HG02884 (cell line): ENCODE data around the gene CXCL17.

Experiments
- ATAC-seq: cut with Tn5 transposase; IDR thresholded peaks from one replicate; pipeline ENCODE4 v1.9.1; 2021; ENCODE audit warnings: mild to moderate bottlenecking, moderate library complexity; ENCODE audit not compliant: unreplicated experiment

The CXCL17 gene

GRCh38 chr19:42426643-42427042 lies 16.1 kb downstream of the CXCL17 start:
- ATAC-seq = no peak

DNA sequence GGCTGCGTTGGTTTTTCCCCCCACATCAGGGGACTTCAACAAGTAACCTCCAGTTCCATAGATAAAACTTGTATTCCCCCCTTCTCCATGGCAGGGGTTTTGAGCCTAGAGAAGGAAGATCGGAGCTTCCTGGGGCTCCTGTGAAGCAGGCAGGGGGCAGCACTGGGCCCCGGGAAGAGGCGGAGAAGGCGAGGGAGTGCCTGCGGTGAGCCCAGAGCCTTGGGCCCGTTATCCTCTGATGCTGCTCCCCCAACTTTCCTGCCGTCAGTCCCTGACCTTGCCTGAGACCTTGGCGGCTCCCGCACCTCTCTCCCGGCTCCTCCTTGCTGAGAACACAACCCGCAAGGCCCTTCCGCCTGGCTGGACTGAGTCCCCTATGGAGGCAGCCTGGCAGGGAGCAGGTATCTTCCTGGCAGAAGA lies 18.0 kb downstream of the CXCL17 start:
- no peak for ATAC-seq

DNA sequence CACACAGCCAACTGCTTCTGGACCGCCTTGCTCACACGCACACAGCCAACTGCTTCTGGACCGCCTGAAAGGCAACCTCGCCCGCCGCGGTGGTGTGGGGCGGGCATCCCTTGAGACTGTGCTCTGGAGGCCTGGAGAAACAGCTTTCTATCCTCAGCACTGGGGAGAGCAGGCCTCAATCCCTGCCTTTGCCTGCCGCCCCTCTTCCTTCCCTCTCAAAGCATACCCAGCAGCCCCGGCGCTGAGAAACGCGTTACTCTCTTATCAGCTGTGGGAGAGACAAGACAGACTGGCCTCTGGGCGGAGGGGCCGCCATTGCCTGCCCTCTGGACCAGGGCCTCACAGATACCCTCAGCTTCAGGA lies 18.4 kb downstream of the CXCL17 start:
- no peak for ATAC-seq

- peak; percentile 73 for ATAC-seq
These were observed 19.0 kb downstream of the CXCL17 start for GRCh38 chr19:42423462-42424344.

DNA sequence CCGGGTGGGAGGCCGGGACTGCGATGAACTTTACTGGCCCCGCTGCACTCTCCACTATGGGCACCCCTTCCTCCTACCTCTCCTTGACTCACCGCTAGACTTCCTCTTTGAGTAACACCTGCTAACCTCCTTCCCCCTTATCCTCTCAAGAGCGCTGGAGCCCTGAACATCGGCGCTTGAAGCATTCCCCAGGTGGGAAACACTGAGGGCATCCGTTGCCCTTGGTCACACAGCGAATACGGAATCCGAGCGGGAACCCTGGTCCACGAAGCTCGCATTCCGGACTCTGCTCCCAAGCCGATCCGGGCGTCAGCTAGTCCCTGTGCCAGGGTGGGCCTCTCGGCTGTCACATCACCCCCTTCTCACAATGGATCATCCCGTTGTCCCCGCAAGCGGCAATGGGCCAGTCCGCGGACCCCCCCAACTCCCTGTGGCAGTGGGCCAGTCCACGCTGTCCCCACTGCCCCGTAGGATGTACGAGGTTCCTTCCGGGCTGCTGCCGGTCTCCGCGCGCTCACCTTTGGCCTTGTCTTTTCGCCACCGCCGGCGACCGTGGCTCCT lies 19.8 kb downstream of the CXCL17 start:
- ATAC-seq = peak; percentile 24

DNA sequence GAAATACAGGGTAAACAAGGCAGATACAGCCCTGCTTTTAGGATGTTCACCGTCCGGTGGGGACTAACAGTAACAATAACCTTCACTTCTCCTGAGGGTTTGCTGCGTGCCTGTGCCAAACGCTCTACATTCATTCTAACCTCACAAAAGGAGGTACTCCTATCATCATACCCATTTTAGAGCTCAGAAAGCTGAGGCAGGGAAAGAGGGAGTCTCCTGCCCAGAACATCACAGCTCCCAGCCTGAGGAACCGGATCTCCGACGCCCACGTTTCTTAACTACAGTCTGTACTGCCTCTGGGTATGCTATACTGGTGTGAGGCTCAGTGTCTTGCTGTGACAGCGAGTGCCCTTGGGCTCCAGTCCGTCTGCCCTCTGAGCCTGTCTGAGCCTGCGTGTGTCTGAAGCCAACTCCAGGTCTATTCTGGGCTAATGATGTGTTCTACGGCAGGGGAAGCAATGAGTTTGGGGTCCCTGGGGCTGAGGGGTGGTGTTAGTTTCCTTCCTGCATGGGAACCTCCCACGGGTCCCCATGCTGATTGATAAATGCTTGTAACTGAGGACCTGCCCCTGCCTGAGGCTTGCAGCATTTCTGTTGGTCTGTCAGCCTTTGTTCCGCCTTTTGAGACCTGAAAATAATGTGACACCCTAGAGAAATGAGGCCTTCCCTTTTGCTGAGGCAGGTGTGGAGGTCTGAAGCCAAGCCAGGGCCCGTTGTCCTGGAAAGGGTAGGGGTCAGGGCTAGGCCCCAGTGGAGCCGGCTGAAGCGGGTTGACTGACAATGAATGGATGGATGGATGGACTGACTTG lies 20.4 kb downstream of the CXCL17 start:
- peak; percentile 14 for ATAC-seq

- no peak for ATAC-seq
These were observed 21.1 kb downstream of the CXCL17 start for GRCh38 chr19:42421591-42422031.

DNA sequence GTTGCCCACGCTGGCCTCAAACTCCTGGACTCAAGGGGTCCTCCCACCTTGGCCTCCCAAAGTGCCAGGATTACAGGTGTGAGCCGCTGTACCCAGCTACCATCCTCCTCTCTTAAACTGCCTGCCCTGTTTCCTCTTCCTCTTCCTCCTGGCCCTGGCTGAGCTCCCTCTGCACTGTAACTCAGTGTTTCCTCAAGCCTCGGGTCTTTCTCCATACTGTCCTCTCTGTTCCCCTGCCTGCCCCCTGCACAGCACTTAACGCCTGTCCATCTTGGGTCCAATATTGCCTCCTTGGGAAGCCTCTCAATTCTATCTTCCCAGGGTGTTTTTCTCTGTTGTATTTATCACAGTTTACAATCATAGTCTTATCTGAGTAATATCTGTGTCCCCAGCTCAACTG lies 21.6 kb downstream of the CXCL17 start:
- ATAC-seq = no peak

DNA sequence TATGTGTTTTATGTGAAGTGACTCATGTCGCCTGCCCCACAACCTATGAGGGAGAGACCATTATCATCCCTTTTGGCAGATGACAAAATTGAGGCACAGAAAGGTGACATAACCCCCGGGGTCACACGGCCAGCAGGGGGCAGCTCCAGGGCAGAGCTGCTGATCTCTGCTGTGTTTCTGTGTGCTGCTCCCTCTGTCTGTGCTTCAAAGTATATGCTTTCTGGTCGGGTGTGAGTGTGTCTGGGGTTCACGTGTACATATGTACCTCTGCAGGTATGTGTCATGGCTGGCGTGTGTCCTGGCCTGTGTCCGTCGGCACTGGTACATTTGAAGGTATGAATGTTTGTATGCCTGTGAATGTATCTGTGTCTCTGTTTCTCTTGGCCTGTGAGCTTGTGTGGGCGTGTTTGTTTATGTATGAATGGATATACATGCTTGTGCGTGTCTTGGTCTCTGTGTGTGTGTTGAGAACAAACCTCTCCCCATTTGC lies 22.6 kb downstream of the CXCL17 start:
- ATAC-seq = no peak

DNA sequence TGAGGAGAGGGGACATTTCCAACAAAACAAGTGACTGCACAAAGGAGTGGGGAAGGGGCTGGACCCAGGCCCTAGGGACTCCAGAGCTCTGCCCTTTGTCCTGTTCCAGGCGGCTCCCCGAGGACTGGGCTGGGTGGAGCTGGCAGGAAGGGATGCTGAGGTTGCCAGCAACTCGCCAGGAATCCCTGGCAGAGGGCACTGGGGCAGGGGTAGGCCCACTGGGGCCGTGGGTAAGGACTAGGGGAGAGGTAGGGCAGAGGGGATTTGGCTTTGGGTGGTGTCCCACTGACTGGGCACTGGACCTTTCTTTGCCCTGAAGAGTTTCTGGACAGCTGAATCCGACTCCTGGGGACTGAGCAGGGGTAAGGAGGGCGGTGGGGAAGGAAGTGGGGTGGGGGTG lies 23.4 kb downstream of the CXCL17 start:
- ATAC-seq = no peak

- ATAC-seq = no peak
These were observed 30.1 kb downstream of the CXCL17 start for GRCh38 chr19:42412661-42413076.

- ATAC-seq = no peak
These were observed 30.5 kb downstream of the CXCL17 start for GRCh38 chr19:42412227-42412626.

GRCh38 chr19:42411581-42412178 lies 31.1 kb downstream of the CXCL17 start:
- no peak for ATAC-seq

DNA sequence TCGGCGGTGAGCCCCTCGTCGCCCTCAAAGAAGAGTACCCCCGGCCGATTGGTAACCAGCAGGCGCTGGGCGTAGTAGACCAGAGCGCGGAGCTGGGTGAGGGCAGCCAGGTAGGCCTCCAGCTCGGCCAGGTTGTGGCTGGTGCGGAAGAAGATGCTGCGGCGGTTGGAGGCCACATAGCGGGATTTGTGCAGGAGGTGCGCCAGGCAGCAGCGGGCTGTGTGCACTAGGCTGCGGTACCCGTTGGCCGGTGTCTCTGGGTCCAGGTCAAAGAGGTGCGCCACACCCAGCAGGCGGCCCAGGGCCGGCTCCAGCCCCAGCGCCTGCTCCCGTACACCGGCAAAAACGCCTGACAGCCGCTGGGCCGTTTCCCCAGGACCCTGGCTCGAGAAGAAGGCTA lies 32.4 kb downstream of the CXCL17 start:
- no peak for ATAC-seq

DNA sequence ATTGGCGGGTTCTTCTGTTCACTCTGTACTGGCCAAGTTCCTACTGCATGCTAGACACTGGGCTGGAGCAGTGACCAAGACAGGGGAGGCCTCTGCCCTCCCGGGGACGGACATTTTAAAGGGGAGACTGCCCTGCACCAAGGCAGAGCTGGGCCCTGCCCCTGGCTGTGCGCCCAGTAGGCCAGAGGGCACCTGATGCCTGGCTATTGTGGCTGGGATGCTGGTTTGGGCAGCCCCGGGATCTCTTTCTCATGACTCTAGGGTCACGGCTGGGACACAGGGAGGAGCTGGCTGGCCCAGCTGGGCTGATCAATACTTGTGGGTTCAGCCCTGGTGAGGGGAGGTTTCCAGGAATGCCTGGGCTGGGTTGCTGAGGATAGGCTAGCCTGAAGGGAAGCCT lies 33.3 kb downstream of the CXCL17 start:
- no peak for ATAC-seq

DNA sequence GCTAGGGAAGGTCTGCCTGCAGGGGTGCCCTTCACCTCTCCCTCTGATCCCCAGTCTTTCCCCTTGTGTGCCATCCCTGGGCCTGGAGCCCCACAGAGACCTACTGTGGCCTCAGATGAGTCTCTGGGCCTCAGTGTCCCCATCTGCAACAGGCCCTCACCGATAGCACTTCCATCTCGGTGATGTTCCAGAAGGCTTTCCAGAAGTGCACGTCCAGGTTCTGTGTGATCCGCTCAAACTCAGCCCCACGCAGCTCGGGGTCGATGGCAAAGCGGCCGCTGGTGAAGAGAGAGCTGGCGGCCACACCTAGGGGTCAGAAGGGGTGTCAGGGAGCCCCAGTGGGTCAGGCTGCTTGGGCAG lies 35.0 kb downstream of the CXCL17 start:
- no peak for ATAC-seq

- no peak for ATAC-seq
These were observed 35.5 kb downstream of the CXCL17 start for GRCh38 chr19:42407085-42407815.

DNA sequence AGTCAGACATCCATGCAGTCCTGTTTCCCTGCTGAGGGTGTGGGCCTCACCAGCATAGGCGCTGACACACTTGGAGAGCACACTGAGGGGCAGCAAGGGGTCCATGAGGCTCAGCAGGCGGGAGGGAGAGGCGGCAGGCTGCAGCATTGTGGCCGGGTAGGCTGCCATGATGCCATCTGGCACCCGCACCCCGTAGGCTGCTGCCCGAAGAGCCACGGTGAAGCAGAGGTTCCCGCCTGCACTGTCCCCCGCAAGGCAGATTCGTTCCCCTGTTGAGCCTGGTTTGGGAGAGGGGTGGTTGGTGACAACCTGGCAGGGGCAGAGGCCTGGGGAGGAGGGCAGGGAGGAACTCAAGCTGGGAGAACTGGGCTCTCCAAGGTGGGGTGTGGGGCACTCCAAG lies 36.6 kb downstream of the CXCL17 start:
- ATAC-seq = no peak

DNA sequence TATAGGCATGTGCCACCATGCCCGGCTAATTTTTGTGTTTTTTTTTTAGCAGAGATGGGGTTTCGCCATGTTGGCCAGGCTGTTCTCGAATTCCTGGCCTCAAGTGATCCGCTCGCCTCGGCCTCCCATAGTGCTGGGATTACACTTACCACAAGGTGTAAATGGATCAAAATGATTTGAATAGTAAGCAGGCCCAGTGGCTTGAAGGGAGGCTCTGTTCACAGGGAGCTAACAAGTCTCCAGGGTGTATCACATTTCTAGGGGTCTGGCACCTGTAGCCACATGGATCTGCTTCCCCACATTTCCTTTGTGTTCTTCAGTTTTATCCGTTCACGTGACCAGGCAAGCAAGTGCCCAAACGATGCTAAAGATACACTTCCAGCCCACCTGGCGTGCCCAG lies 39.2 kb downstream of the CXCL17 start:
- ATAC-seq = no peak

GRCh38 chr19:42402376-42403116 lies 40.2 kb downstream of the CXCL17 start:
- no peak for ATAC-seq
